HG03139 (cell line): ENCODE results near the gene TCF4.

Source experiments
- ATAC-seq: cut with Tn5 transposase; IDR thresholded peaks from one replicate; pipeline ENCODE4 v1.9.1; 2021; ENCODE audit not compliant: unreplicated experiment

TCF4 gene

GRCh38 chr18:55547705-55548056 is 40.3 kb downstream of the TCF4 start:
- no peak for ATAC-seq

- ATAC-seq = no peak
These were observed 40.9 kb downstream of the TCF4 start for GRCh38 chr18:55546851-55547704.

- ATAC-seq = no peak
These were observed 44.0 kb downstream of the TCF4 start for GRCh38 chr18:55544014-55544413.

- no peak for ATAC-seq
These were observed 44.8 kb downstream of the TCF4 start for GRCh38 chr18:55543130-55543704.

GRCh38 chr18:55541571-55541970 is 46.4 kb downstream of the TCF4 start:
- no peak for ATAC-seq

GRCh38 chr18:55539240-55539639 is 48.8 kb downstream of the TCF4 start:
- ATAC-seq = no peak

- ATAC-seq = no peak
These were observed 53.0 kb downstream of the TCF4 start for GRCh38 chr18:55534996-55535395.

GRCh38 chr18:55534547-55534946 is 53.4 kb downstream of the TCF4 start:
- no peak for ATAC-seq

GRCh38 chr18:55530166-55530565 is 57.8 kb downstream of the TCF4 start:
- ATAC-seq = no peak

- ATAC-seq = no peak
These were observed 58.4 kb downstream of the TCF4 start for GRCh38 chr18:55529581-55529980.

- ATAC-seq = no peak
These were observed 62.1 kb downstream of the TCF4 start for GRCh38 chr18:55525845-55526244.

GRCh38 chr18:55524353-55525073 is 63.5 kb downstream of the TCF4 start:
- no peak for ATAC-seq

- no peak for ATAC-seq
These were observed 65.0 kb downstream of the TCF4 start for GRCh38 chr18:55523001-55523400.

- no peak for ATAC-seq
These were observed 66.0 kb downstream of the TCF4 start for GRCh38 chr18:55522011-55522410.

- no peak for ATAC-seq
These were observed 70.9 kb downstream of the TCF4 start for GRCh38 chr18:55517055-55517454.

- ATAC-seq = no peak
These were observed 71.9 kb downstream of the TCF4 start for GRCh38 chr18:55515941-55516710.

GRCh38 chr18:55515214-55515613 is 72.8 kb downstream of the TCF4 start:
- ATAC-seq = no peak

GRCh38 chr18:55513161-55513560 is 74.8 kb downstream of the TCF4 start:
- no peak for ATAC-seq

GRCh38 chr18:55511277-55511676 is 76.7 kb downstream of the TCF4 start:
- no peak for ATAC-seq

- no peak for ATAC-seq
These were observed 77.2 kb downstream of the TCF4 start for GRCh38 chr18:55510809-55511208.

- ATAC-seq = peak; percentile 66
These were observed 78.2 kb downstream of the TCF4 start for GRCh38 chr18:55509631-55510324.
